ENCODE measurements around the gene NEUROG1. TPM values are rescaled to one million over a fixed set of nuclear protein-coding genes. Genes with fewer than 3 reads are reported as not detected.
"Not testable (repeated sequence)": the region's sequence is repeated elsewhere in the genome, so short reads cannot be mapped to it uniquely, and the experiment has no call there.

Gene NEUROG1
- total RNA-seq, 1 experiment from 2014 or later = not detected

GRCh38 chr5:135497971-135498636 is 37.7 kb downstream of the NEUROG1 start:
- ChIA-PET CTCF (interaction anchor here (0.6 kb wide), 1 partner anchor 55 kb away, joined by 3 read pairs; no protein-coding TSS in a partner anchor), POLR2A (ENCODE audit: low non-redundant PET) (no interaction called here)
- Histone ChIP-seq H3K4me1 (ENCODE audit: insufficient read depth, low read length, poor library complexity, severe bottlenecking) (no peaks in the 10 kb centered on the region), H3K4me3 (ENCODE audit: low read depth, low read length, poor library complexity, severe bottlenecking) (no peak overlapping the region), H3K9me3 (ENCODE audit: low read depth, low read length, poor library complexity, severe bottlenecking) (no peaks in the 10 kb centered on the region), H3K27me3 (replicated peaks; ENCODE audit: insufficient read depth, low read depth, low read length, poor library complexity) (no peaks in the 10 kb centered on the region), H3K27ac (ENCODE audit: low read depth, low read length, poor library complexity, severe bottlenecking) (no peak overlapping the region), H3K36me3 (ENCODE audit: insufficient read depth, low read length, poor library complexity, severe bottlenecking) (no peaks in the 10 kb centered on the region)
- no TSS peak for BruUV-seq (replicated peaks)
- intact Hi-C loops (cut with micrococcal nuclease; ENCODE audit: unreplicated experiment) = no loop called here
- no peak for DNase-seq (ENCODE audit: low spot score)
- TF ChIP-seq EZH2 (IDR thresholded peaks at IDR 0.05; ENCODE audit: borderline replicate concordance, low read depth, low read length, poor library complexity, severe bottlenecking) (no peak), CTCF (conservative IDR thresholded peaks at IDR 0.05; ENCODE audit: low read depth, low read length) (no peak)

- intact Hi-C loops (cut with micrococcal nuclease; ENCODE audit: unreplicated experiment); DNase-seq (ENCODE audit: low spot score); POLR2A ChIA-PET (ENCODE audit: low non-redundant PET); H3K4me3 ChIP-seq (ENCODE audit: low read depth, low read length, poor library complexity, severe bottlenecking); BruUV-seq (replicated peaks); CTCF ChIA-PET; H3K4me1 ChIP-seq (ENCODE audit: insufficient read depth, low read length, poor library complexity, severe bottlenecking); H3K36me3 ChIP-seq (ENCODE audit: insufficient read depth, low read length, poor library complexity, severe bottlenecking); H3K27ac ChIP-seq (ENCODE audit: low read depth, low read length, poor library complexity, severe bottlenecking); H3K9me3 ChIP-seq (ENCODE audit: low read depth, low read length, poor library complexity, severe bottlenecking): not testable (repeated sequence)
- peaks cover 17% of the 10 kb centered on the region for H3K27me3 ChIP-seq (replicated peaks; ENCODE audit: insufficient read depth, low read depth, low read length, poor library complexity)
Observed at GRCh38 chr5:135495531-135495930, 40.2 kb downstream of the NEUROG1 start.

GRCh38 chr5:135494196-135494595 is 41.6 kb downstream of the NEUROG1 start:
- H3K36me3 ChIP-seq (ENCODE audit: insufficient read depth, low read length, poor library complexity, severe bottlenecking) = no peaks in the 10 kb centered on the region
- H3K27ac ChIP-seq (ENCODE audit: low read depth, low read length, poor library complexity, severe bottlenecking) = no peak overlapping the region
- no peaks in the 10 kb centered on the region for H3K9me3 ChIP-seq (ENCODE audit: low read depth, low read length, poor library complexity, severe bottlenecking)
- H3K4me3 ChIP-seq (ENCODE audit: low read depth, low read length, poor library complexity, severe bottlenecking) = no peak overlapping the region
- H3K27me3 ChIP-seq (replicated peaks; ENCODE audit: insufficient read depth, low read depth, low read length, poor library complexity) = peaks cover 30% of the 10 kb centered on the region
- BruUV-seq (replicated peaks) = no TSS peak
- DNase-seq (ENCODE audit: low spot score) = no peak
- CTCF ChIA-PET = no interaction called here
- POLR2A ChIA-PET (ENCODE audit: low non-redundant PET) = no interaction called here
- intact Hi-C loops (cut with micrococcal nuclease; ENCODE audit: unreplicated experiment) = no loop called here
- peaks cover 3% of the 10 kb centered on the region for H3K4me1 ChIP-seq (ENCODE audit: insufficient read depth, low read length, poor library complexity, severe bottlenecking)
- no peak for TF ChIP-seq EZH2 (IDR thresholded peaks at IDR 0.05; ENCODE audit: borderline replicate concordance, low read depth, low read length, poor library complexity, severe bottlenecking)
- TF ChIP-seq CTCF (conservative IDR thresholded peaks at IDR 0.05; ENCODE audit: low read depth, low read length) = no peak
